Measurements from ENCODE around the gene MLANA.

MLANA gene

DNA sequence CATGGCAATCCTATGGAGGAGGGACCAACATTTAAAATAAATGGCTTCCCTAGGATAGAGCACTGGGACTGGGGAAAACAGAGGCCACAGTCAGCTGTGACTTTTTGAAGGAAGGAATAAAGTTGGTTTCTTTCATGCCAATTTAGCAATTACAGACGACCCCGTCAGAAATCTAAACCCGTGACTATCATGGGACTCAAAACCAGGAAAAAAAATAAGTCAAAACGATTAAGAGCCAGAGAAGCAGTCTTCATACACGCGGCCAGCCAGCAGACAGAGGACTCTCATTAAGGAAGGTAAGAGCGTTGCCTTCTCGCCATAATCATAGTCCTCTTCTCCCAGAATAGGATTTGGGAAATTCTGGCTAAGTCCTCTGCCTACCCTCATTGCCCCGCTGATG, at the start of gene MLANA:
MLANA (plus strand) TSS at position 249 of the 400 bp plus-strand sequence. CDS start 1,586 bp downstream, outside the sequence.
- DNase-seq, result no peak

GRCh38 chr9:5841771-5842573, 48.7 kb upstream of the MLANA start:
- no peak for DNase-seq

DNA sequence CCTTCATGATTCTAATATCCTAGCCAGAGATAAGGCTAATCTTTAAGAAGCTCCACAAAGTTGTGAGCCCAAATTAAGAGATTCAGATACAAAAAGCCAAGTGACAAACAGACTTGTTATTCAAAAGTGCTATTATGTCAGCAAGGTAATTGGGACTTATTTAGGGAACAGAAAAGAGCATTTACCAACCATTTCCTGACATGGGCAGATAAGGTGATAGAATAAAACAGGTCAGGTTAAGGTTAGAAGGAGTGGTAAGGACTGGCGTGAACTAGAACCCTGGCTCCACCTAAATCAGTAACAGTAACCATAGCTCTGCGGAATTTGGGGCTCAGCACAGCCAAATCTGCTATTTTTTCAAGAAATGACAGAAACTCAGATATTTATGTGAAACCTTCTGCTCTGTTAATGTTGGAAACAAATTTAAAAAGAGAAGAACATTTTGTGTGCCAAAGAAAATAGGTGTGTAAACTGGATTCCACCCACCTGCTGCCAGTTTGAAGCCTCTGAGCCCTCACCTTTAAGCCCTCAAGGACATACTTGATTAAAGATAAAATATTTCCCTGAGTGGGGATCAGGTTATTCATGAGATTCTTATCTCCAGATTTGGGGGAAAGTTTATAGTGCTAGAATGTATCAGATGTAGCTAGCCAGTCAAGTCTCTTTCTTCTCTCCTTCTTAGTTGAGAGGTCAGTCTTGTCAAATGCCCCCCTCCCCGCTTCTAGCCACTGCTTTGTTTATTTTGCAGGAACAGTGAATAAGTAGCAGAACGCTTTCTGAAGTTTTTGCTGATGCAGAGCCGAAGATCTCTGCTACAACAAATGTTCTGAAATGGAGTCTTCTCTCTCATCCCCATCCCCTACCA, 47.5 kb upstream of the MLANA start:
- DNase-seq, result no peak

DNA sequence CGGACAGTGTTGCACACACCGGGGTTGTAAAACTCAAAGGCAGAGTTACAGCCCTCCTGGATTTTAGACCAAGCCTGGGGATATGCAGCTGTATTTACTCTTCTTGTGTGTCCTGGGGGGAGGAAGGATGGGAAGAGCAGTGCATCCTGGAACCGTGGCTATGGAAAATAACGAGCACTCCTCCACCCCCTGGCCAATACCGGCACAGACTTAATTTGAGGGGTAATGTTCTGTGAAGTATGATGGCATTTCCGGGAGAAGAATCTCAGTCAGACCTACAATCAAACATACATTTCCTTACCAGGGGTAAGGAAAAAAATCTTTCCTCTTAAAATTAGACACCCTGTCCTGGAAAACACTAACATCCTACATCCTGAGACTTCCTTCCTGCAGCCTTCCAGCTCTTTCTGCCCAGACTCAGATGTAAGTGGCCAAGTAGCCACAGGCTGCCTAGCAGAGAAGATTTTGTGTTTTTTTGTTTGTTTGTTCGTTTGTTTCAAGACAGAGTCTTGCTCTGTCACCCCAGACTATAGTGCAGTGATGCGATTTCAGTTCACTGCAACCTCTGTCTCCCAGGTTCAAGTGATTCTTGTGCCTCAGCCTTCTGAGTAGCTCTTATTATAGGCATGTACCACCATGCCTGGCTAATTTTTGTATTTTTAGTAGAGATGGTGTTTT, 46.8 kb upstream of the MLANA start:
- peak; percentile 63 for DNase-seq

GRCh38 chr9:5845157-5845531, 45.5 kb upstream of the MLANA start:
- DNase-seq, result no peak

DNA sequence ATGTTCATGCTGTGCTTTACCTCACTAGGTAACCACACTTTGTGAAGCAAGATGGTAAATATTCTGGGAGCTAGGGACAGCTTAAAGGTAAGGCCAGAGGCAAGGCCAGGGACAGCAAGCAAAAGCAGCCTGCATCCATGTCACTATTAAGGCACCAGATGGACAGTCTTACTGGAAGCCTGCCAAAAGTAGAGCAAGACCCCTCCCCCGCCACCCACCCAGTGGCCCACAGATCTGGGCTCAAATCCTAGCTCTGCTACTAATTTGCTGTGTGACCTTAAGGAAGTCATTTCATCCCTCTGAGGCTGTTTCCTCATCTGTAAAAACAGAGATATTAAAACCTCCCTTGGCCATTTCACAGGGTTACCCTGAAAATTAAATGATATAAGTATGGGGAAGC, 44.6 kb upstream of the MLANA start:
- no peak for DNase-seq

- DNase-seq, result no peak
Measured at GRCh38 chr9:5846501-5846921, 44.2 kb upstream of the MLANA start.

DNA sequence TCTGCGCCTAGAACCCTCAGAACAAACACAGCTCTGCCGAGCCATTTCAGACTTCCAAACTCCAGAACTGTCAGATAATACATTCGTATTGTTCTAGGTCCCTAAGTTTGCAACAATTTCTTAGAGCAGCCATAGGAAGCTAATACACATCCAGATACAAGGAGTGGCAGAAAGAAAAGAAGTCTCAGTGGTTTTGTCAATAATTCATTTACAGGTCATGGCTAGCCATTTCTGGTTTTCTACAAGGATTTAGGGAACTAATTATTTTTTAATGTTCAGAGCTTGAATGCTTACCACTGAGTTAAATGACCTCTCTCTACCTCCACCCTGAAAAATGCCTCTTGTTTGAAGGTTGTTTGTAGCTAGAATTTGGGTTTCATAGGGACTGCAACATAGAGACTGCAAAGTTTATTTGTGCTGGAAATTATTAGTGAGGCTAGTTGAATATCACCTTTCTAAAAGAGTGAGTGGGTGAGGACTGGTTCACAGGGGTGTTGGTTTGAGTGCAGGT, 42.3 kb upstream of the MLANA start:
- DNase-seq, result no peak

- DNase-seq, result no peak
Measured at GRCh38 chr9:5850724-5851122, 40.0 kb upstream of the MLANA start.

DNA sequence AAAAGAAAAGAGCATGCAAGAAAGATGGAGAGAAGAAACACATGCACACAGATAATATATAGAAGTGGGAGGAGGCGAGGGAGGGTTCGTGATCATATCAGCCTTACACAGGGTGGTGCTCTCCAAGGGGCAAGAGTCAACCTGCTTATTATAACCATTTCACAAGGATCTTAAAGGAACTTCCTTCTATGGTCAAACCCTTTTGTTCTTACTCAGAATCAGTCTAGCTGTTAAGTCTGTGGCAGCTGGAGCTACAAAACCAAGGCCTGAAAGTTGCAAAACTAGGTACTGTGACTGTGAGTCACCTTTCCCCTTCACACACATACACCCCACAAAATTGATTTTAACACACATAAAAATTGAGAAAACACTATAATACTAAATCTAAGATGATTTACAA, 39.2 kb upstream of the MLANA start:
- no peak for DNase-seq

GRCh38 chr9:5852987-5853386, 37.7 kb upstream of the MLANA start:
- no peak for DNase-seq

DNA sequence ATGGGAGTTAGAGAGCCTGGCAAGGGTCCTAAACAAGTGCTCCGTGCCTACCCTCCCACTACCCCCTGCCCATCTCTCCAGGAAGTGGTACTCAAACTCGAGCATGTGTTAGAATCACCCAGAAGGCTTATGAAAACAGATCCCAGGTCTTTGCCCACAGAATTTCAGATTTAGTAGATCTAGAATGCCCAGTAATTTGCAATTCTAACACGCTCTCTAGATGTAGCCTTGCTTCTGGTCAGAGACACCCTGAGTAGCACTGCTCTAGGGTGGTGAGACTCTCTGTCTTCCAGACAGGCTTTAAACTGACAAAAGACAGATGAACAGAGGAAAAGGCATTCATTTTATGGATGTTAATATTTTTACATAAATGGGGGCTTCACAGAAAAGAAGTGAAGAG, 37.1 kb upstream of the MLANA start:
- DNase-seq, result no peak

GRCh38 chr9:5854063-5854790, 36.5 kb upstream of the MLANA start:
- DNase-seq, result no peak

- no peak for DNase-seq
Measured at GRCh38 chr9:5857928-5858327, 32.8 kb upstream of the MLANA start.

DNA sequence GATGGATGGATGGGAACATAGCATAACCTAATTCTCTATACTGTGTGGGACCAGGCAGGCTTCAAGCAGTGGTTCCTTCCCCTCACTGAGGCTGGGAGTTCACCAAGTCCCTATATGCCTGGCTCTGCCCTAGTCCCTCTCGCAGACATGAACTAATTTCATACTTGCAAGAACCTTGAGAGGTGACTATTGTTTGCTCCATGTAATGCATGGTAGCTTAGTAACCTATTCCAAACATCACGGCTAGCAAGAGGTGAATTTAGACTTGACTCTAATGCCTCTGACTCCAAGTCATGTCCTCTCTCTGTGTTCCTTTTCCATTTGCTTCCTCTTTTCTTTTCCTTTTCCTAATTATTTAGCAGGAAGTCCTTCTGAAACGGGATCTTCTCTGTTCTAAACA, 31.9 kb upstream of the MLANA start:
- DNase-seq, result no peak

DNA sequence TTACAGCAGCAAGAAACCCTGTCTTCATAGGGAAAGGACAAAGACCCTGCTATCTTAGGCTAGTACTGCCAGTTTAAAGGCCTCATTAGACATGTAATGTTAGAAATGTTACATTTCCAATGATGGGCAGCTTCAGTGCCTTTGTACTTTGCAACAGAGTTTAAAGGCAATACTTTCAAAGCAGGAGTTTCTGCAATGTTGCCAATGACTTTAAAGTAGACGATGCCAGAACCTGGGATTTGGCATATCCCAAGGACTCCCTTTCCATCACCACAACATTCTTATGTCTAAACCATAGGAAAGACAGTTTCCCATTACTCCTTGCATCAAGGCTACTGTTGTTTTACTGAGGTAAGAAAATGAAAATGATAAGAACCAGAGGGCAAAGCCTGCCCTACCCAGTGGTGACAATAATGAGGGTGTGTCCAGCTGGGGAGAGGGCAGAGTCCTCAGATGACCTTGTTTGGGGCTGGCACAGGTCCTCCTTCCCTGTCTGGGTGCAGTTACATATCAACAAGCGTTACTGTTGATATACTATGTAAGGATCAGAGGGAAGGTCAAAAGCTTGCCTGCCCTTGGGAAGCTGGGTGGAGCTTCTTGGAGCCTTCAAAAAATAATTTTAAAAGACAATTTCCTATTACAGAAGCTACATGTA, 27.5 kb upstream of the MLANA start:
- DNase-seq, result no peak

GRCh38 chr9:5864446-5864845, 26.2 kb upstream of the MLANA start:
- DNase-seq, result no peak

DNA sequence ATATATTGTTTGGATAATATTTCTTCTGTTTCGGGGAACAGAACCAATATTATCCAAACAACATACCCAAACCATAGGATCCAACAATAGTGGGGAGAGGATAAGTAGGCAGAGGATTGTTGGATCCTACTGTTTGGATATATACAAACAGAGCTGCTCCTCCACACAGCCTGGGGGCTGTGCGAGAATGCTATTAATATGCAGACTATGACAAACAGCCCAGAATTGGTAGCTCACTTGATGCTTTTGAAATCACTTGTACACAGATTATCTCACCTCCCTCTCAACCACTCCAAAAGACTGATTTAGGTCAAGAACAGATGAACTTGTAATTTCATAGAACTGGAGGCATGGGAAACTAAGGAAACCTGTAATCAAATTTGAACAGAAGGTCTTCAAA, 24.4 kb upstream of the MLANA start:
- DNase-seq, result no peak

DNA sequence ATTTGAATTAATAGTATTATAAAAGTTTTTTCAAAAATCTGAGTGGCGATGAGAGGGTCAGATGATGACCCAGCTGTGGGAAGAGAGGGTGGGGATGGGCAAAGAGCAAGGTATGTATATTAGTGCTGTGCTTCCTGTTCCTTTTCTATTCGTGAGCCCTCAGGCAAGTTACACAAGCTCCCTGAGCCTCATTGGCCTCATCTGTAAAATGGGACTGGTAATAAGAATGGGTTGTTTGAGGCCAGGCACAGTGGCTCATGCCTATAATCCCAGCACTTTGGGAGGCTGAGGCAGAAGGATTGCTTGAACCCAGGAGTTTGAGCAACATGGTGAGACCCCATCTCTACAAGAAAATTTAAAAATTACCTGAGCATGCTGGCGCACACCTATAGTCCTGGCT, 24.0 kb upstream of the MLANA start:
- DNase-seq, result no peak

DNA sequence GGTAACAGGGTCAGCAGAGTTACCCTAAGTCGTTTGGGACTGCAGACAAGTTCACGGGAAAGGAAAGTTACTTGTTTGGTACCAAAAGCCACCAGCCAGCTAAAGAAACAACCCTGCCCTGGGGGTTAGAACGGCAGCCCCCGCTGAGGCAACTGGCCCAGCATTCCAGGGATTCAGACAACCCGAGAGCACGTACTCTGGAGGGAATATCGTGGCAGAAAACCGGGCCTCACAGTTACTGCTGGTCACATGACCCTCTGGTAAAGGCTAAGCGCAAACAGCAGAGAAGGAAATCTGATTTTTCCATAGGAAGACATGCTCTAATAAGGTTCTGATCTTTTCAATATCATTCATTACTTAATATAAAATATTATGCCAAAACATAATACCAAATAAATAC, 22.5 kb upstream of the MLANA start:
- no peak for DNase-seq

DNA sequence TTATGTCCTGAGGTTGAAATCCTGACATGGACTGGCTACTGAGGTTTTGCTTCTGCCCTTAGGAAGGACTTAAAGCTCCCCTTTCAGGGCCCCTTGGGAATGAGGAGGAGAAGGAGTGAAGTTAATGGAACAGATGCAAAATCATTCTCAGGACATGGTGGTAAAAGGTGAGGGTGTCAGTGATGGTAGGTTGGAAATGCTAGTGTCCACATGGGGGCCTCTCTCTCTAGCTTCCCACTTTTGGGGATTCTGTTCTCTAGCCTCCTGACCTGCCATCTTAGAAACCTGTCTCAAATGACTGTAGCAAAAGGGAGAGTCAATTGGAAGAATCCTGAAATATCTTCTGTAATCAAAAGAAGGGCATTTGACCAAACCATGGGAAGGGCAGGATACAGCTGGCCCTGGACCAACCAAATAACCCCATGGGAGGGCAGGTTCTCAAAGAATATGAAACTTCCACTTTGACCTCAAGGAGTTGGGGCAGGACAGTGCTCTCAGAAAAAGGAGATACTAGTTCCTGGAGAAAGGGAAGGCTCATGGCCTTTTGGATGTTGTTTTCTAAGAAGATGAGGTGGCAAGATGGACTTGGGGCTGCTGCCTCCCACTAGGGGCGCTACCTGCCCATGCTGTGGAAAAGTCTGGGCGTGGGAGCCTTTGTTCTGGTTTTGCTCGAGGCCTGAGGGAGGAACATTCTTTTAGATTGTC, 21.2 kb upstream of the MLANA start:
- DNase-seq, result no peak

DNA sequence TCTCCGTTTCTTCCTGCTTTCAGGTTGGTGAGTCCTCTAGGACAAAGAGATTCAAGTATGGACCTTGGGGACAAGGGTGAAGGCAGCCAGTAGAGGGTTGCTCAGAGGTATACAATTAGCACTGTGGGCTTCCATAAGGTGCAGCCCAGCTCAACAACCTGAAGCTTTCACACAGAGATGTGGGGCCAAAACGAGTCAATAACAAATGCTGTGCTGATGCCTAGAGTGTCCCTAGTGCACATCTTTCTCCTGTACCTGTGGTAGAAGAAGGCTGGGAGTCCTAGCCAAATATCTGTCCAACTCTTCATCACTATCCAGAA, 20.7 kb upstream of the MLANA start:
- DNase-seq, result no peak

All from NCI-H510A treated with DMSO at 0.1 percent for 48 hours (cell line).